ENCODE measurements around the gene SNRPA.
A peak's percentile ranks its signal among the peaks of the same experiment; 100 is the strongest.

Gene SNRPA

DNA sequence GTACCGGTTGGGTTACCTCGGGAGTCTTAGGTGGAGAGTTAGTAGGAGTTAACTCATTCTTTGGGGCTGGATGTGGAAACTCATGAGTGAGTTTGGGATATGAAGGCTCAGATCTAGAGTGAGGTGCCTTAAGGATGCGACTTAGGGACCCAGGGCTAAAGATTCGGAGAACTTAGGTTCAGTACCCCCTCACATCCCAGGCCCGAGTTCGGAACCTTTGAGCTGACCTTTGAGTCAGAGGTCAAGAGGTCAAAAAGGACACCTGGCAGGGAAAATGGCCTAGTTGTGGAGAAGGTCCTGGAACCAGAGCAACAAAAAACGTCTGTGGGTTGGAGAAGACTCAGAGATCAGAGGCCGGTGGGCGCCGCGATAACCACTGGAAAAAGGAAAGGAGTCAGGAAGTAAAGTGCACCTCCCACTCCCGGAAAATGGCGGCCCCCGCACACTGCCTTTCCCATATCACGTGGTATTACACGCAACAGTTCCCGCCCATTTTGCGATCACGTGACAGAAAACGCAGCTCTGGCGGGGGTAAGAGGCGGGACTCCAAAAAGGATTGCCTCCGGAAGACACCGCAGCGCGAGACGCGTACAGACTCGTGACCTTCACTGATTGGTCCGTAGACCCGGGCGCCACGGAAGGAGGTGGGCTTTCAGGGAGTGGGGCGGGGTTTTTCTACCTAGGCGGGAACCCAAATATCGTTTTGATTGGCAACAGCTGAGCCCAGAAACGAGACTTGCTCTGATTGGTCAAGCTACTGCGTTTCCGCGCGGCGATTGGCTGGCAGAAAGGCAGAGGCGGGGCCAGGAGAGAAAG lies 737 bp upstream of the SNRPA start, which contains the start of gene ACTMAP:
Gene ACTMAP, minus strand, starts transcription at position 420 of the 816 bp plus-strand sequence. CDS start 674 bp downstream, outside the sequence.
- TF ChIP-seq ZFX (IDR thresholded peaks at IDR 0.05): no peak
- TF ChIP-seq, protein P1, sequence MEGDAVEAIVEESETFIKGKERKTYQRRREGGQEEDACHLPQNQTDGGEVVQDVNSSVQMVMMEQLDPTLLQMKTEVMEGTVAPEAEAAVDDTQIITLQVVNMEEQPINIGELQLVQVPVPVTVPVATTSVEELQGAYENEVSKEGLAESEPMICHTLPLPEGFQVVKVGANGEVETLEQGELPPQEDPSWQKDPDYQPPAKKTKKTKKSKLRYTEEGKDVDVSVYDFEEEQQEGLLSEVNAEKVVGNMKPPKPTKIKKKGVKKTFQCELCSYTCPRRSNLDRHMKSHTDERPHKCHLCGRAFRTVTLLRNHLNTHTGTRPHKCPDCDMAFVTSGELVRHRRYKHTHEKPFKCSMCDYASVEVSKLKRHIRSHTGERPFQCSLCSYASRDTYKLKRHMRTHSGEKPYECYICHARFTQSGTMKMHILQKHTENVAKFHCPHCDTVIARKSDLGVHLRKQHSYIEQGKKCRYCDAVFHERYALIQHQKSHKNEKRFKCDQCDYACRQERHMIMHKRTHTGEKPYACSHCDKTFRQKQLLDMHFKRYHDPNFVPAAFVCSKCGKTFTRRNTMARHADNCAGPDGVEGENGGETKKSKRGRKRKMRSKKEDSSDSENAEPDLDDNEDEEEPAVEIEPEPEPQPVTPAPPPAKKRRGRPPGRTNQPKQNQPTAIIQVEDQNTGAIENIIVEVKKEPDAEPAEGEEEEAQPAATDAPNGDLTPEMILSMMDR (conservative IDR thresholded peaks at IDR 0.05): no peak
- H3K27ac ChIP-seq: peak within 1 kb of the TSS; percentile 95

DNA sequence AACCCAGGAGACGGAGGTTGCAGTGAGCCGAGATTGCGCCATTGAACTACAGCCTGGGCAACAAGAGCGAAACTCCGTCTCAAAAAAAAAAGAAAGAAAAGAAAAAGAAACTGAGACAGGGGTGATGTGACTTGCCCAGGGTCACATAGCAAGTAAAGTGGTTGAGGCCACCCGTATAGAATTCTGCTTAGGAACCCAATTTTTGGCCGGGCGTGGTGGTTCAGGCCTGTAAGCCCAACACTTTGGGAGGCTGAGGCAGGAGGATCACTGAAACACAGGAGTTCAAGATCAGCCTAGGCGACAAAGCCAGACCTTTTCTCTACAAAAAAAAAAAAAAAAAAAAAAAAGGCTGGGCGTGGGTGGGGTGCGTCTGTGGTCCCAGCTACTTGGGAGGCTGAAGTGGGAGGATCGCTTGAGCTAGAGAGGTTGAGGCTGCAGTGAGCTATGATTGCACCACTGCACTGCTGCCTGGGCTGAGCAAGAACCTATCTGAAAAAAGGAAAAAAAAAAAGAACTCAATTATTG lies 1.3 kb downstream of the SNRPA start:
- H3K27ac ChIP-seq: peak overlapping the region; percentile 95
- TF ChIP-seq, protein P1 (conservative IDR thresholded peaks at IDR 0.05): no peak

DNA sequence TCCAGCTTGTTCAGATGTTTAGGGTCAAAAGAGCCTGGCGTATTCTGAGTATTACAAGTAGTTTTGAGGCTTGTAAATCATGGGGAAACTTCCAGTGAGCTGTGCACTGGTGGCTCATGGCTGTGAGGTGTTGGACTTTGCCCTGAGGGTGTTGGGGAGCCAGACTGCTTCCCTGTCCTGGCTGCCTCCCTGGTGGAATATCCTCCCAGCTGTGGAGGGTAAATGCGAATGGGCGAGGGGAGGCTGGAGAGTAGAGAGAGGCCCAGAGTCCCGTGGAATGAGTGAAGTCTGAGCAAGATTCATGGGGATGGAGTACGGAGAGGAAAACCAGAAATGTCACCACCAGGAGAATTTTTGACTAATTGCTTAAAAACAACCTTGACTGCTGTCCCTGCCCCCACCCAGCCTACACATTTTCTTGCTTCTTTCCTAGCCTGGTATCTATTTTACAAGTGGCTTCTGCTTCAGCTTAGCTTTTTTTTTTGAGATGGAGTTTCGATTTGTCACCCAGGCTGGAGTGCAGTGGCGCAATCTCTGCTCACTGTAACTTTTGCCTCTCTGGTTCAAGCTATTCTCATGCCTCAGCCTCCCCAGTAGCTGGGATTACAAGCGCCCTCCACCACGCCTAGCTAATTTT lies 3.7 kb downstream of the SNRPA start:
- no peak for TF ChIP-seq ZFX (IDR thresholded peaks at IDR 0.05)
- TF ChIP-seq, protein P1 (conservative IDR thresholded peaks at IDR 0.05): no peak
- H3K27ac ChIP-seq: no peak overlapping the region

DNA sequence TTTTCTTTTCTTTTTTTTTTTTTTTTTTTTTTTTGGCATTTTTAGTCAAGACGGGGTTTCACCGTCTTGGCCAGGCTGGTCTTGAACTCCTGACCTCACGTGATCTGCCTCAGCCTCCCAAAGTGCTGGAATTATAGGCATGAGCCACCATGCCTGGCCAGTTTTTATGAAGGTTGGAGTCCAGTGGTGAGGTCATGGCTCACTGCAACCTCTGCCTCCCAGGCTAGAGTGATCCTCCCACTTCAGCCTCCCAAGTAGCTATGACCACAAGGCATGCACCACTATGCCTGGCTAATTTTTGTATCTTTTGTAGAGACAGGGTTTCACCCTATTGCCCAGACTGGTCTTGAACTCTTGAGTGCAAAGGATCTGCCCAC lies 4.2 kb downstream of the SNRPA start:
- no peak overlapping the region for H3K27ac ChIP-seq
- TF ChIP-seq, protein P1 (conservative IDR thresholded peaks at IDR 0.05): no peak

DNA sequence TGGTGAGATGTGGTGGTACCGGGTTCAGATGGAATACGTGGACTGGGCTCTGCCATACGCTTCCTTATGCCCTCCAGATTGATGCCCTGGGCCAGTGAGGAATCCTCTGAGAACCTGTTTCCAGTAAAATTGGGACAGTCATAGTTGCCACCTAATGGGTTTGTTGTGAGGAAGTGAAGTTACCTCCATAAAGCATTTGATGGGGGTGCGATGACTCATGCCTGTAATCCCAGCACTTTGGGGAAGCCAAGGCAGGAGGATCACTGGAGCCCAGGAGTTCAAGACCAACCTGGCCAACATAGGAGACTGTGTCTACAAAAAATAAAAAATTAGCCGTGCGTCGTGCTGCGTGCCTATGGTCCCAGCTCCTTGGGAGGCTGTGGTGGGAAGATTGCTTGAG lies 4.8 kb downstream of the SNRPA start:
- H3K27ac ChIP-seq: no peak overlapping the region
- TF ChIP-seq, protein P1 (conservative IDR thresholded peaks at IDR 0.05): no peak
- no peak for TF ChIP-seq ZFX (IDR thresholded peaks at IDR 0.05)

DNA sequence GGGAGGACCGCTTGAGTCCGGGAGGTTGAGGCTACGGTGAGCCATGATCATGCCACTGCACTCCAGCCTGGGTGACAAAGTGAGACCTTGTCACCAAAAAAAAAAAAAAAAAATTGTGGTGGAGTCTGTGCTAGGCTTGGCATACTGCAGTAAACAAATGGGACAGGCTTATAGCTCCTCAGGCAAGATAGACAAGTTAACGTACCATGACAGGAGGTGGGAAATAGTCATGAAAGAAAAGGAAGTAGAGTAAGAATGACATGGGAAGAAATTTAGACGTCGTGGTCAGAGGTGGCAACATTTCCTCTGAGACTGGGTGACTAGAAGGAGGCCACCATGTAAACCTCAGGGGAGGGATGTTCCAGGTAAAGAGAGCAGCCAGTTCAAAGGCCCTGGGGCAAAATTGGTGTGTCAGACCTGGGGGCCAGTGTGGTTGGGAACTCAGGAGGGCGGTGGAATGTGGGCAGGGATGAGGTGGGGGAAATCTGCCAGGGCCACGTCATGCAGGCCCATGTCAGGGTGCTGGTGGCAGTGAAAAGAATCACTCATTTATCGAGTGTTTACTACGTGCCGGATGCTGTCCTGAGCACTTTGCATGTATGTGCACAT lies 5.6 kb downstream of the SNRPA start:
- TF ChIP-seq ZFX (IDR thresholded peaks at IDR 0.05): no peak
- TF ChIP-seq, protein P1 (conservative IDR thresholded peaks at IDR 0.05): no peak
- H3K27ac ChIP-seq: no peak overlapping the region

DNA sequence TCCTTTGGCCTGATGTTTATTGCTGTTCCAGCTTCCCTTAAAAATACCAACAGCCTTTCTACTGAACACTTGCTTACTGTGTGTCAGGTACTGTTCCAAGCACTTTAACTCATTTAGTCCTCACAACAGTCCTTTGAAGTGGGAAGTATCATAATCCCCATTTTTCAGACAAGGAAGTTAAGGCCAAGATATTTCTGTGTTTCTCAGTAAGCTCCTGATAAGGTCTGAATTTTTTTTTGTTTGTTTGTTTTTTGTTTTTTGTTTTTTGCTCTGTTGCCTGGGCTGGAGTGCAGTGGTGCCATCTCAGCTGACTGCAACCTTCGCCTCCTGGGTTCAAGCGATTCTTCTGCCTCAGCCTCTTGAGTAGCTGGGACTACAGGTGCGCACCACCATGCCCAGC lies 7.5 kb downstream of the SNRPA start:
- H3K27ac ChIP-seq: no peak overlapping the region

More for the DNA sequence above, 7.5 kb downstream of the SNRPA start:
- TF ChIP-seq ZFX (IDR thresholded peaks at IDR 0.05): no peak
- TF ChIP-seq, protein P1 (conservative IDR thresholded peaks at IDR 0.05): no peak
